Thyroid gland (tissue), 4 donors: ENCODE data around the gene KIF11.
A peak's percentile ranks its signal among the peaks of the same experiment; 100 is the strongest.

Source experiments
- CTCF ChIP-seq, 6 experiments: fragments of 200-600 bp in 3 of 6; fragments of 450-650 bp in 3 of 6; sonication (generic) in 3 of 6; IDR thresholded peaks; one replicate each; pipeline ENCODE4 v1.5.1; 2016 to 2019; ENCODE audit warnings: antibody characterized with exemption in 6 of 6, mild to moderate bottlenecking in 2 of 6, inconsistent platforms in 1 of 6, moderate library complexity in 1 of 6
- POLR2A ChIP-seq, 2 donors: fragments of 450-650 bp; IDR thresholded peaks; one replicate each; pipeline ENCODE4 v1.6.1; 2017; ENCODE audit warnings: antibody characterized with exemption in 2 of 2, mild to moderate bottlenecking in 2 of 2, moderate library complexity in 1 of 2

GRCh38 chr10:92573091-92573797 is 19.7 kb upstream of the KIF11 start:
- TF ChIP-seq CTCF (IDR thresholded peaks at IDR 0.05) = peak in 3 of 6 experiments; percentile 7 to 32 (median 18)
- TF ChIP-seq POLR2A (IDR thresholded peaks at IDR 0.05) = no peak
